RWPE2 (cell line): ENCODE data around the gene KIAA1958.

Source experiments
- ATAC-seq: fragments of 200-7000 bp; cut with Tn5 transposase; 3 replicates; pipeline ENCODE4 v1.9.1; 2021; ENCODE audit warnings: low read depth
- DNase-seq: peaks from one replicate; pipeline ENCODE4 v3.0.0-alpha.2; 2020; ENCODE audit warnings: low spot score
- H3K27ac ChIP-seq: fragments of 450-650 bp; 2 replicates; pipeline ENCODE4 v1.5.1; 2017; ENCODE audit warnings: mild to moderate bottlenecking; ENCODE audit not compliant: poor library complexity, severe bottlenecking
- H3K27me3 ChIP-seq: fragments of 250-450 bp; sonication (Bioruptor Pico); 2 replicates; pipeline ENCODE4 v1.5.1; 2021; ENCODE audit warnings: mild to moderate bottlenecking, moderate library complexity; ENCODE audit not compliant: insufficient read depth, poor library complexity, severe bottlenecking
- H3K36me3 ChIP-seq: fragments of 250-450 bp; sonication (Bioruptor Pico); 2 replicates; pipeline ENCODE4 v1.5.1; 2020; ENCODE audit warnings: low read depth, mild to moderate bottlenecking, moderate library complexity
- H3K4me1 ChIP-seq: fragments of 250-450 bp; sonication (Bioruptor Pico); 2 replicates; pipeline ENCODE4 v1.5.1; 2021; ENCODE audit warnings: mild to moderate bottlenecking, moderate library complexity; ENCODE audit not compliant: insufficient read depth, poor library complexity, severe bottlenecking
- H3K4me3 ChIP-seq: fragments of 250-450 bp; sonication (Bioruptor Pico); 2 replicates; pipeline ENCODE4 v1.5.1; 2021; ENCODE audit warnings: mild to moderate bottlenecking, moderate library complexity; ENCODE audit not compliant: severe bottlenecking
- H3K9me3 ChIP-seq: fragments of 250-450 bp; sonication (Bioruptor Pico); 2 replicates; pipeline ENCODE4 v1.5.1; 2021; ENCODE audit warnings: mild to moderate bottlenecking, moderate library complexity; ENCODE audit not compliant: severe bottlenecking
- CTCF ChIP-seq: fragments of 450-650 bp; IDR thresholded peaks from one replicate; pipeline ENCODE4 v1.5.1; 2017; ENCODE audit warnings: mild to moderate bottlenecking, moderate library complexity; ENCODE audit not compliant: poor library complexity, severe bottlenecking

Gene KIAA1958

GRCh38 chr9:112624711-112625707, 138.4 kb downstream of the KIAA1958 start:
- Histone ChIP-seq H3K9me3 (no peaks in the 10 kb centered on the region), H3K27ac (no peak overlapping the region), H3K36me3 (no peaks in the 10 kb centered on the region), H3K4me3 (no peak overlapping the region), H3K27me3 (no peaks in the 10 kb centered on the region), H3K4me1 (no peaks in the 10 kb centered on the region)
- ATAC-seq = no peak
- TF ChIP-seq CTCF = no peak
- DNase-seq = no peak

GRCh38 chr9:112629671-112630485, 143.3 kb downstream of the KIAA1958 start:
- DNase-seq = no peak
- Histone ChIP-seq H3K27ac (no peak overlapping the region), H3K9me3 (no peaks in the 10 kb centered on the region), H3K4me1 (no peaks in the 10 kb centered on the region), H3K36me3 (no peaks in the 10 kb centered on the region), H3K27me3 (no peaks in the 10 kb centered on the region), H3K4me3 (no peak overlapping the region)
- no peak for TF ChIP-seq CTCF
- no peak for ATAC-seq

GRCh38 chr9:112631313-112632070, 144.9 kb downstream of the KIAA1958 start:
- H3K27me3 ChIP-seq = no peaks in the 10 kb centered on the region
- ATAC-seq (no peak), DNase-seq (no peak)
- H3K4me1 ChIP-seq = no peaks in the 10 kb centered on the region
- TF ChIP-seq CTCF = no peak
- no peaks in the 10 kb centered on the region for H3K36me3 ChIP-seq
- no peaks in the 10 kb centered on the region for H3K9me3 ChIP-seq
- H3K27ac ChIP-seq = no peak overlapping the region
- H3K4me3 ChIP-seq = no peak overlapping the region

GRCh38 chr9:112640311-112640710, 153.7 kb downstream of the KIAA1958 start:
- Histone ChIP-seq H3K4me3 (no peak overlapping the region), H3K27me3 (no peaks in the 10 kb centered on the region), H3K9me3 (no peaks in the 10 kb centered on the region), H3K36me3 (no peaks in the 10 kb centered on the region), H3K27ac (no peak overlapping the region), H3K4me1 (peaks cover 8% of the 10 kb centered on the region)
- ATAC-seq (no peak), DNase-seq (no peak)
- no peak for TF ChIP-seq CTCF
